SH-SY5Y (cell line): ENCODE measurements around the gene MIEF1.

Experiments
- GATA2 ChIP-seq: IDR thresholded peaks from 2 replicates; pipeline ENCODE4 v1.6.1; 2011; ENCODE audit warnings: mild to moderate bottlenecking, low read depth, low read length
- GATA3 ChIP-seq: IDR thresholded peaks from 2 replicates; pipeline ENCODE4 v1.6.1; 2011; ENCODE audit warnings: low read depth, mild to moderate bottlenecking, low read length, moderate library complexity

- TF ChIP-seq GATA2 (no peak), GATA3 (no peak)
Observed at GRCh38 chr22:39500101-39500500, 2.0 kb upstream of the MIEF1 start.
